IMR-90 (cell line): ENCODE data around the gene KRT36. TPM values are rescaled to one million over a fixed set of nuclear protein-coding genes. Genes with fewer than 3 reads are reported as not detected.

Source experiments
- ATAC-seq: fragments of 200-7000 bp; cut with Tn5 transposase; 2 replicates; pipeline ENCODE4 v1.9.1; 2020; ENCODE audit warnings: low read depth, mild to moderate bottlenecking, moderate library complexity
- BruUV-seq: library from RNA; stranded (reverse); fragments of 400-500 nt; replicated peaks from 2 replicates; lab custom pipeline; 2021; lab: Mats Ljungman, UMichigan
- CTCF ChIA-PET: fragments of 300-600 bp; formaldehyde crosslinking; extraction: SDS; loops from one replicate; lab custom pipeline; 2021; ENCODE audit warnings: antibody characterized with exemption; lab: Yijun Ruan, JAX
- POLR2A ChIA-PET: fragments of 300-600 bp; sonication (Branson Sonifier 250); formaldehyde crosslinking; loops from one replicate; lab custom pipeline; 2022; ENCODE audit warnings: antibody characterized with exemption; ENCODE audit not compliant: unreplicated experiment; lab: Charles Lee
- DNase-seq: peaks from one replicate; pipeline ENCODE4 v3.0.0; 2013
- H2AFZ ChIP-seq: replicated peaks from 2 replicates; pipeline ENCODE3; 2013; ENCODE audit warnings: low read length, mild to moderate bottlenecking; ENCODE audit not compliant: poor library complexity
- H2AK5ac ChIP-seq: 2 replicates; pipeline ENCODE4 v1.6.1; 2013; ENCODE audit warnings: low read depth, low read length, inconsistent platforms
- H2AK9ac ChIP-seq: replicated peaks from 2 replicates; pipeline ENCODE3; 2013; ENCODE audit warnings: mild to moderate bottlenecking, low read depth, low read length, moderate library complexity; ENCODE audit not compliant: poor library complexity
- H2BK120ac ChIP-seq: 2 replicates; pipeline ENCODE4 v1.6.1; 2013; ENCODE audit warnings: low read depth, low read length, inconsistent platforms
- H2BK15ac ChIP-seq: 3 replicates; pipeline ENCODE4 v1.6.1; 2013; ENCODE audit warnings: low read depth, low read length, inconsistent platforms
- H2BK20ac ChIP-seq: 2 replicates; pipeline ENCODE4 v1.6.1; 2013; ENCODE audit warnings: low read depth, mild to moderate bottlenecking, inconsistent platforms, low read length, moderate library complexity
- H2BK5ac ChIP-seq: 2 replicates; pipeline ENCODE4 v1.6.1; 2013; ENCODE audit warnings: mild to moderate bottlenecking, low read depth, low read length, inconsistent platforms; ENCODE audit not compliant: poor library complexity, severe bottlenecking
- H3K14ac ChIP-seq: replicated peaks from 2 replicates; pipeline ENCODE4 v1.6.1; 2013; ENCODE audit warnings: low read depth, low read length, inconsistent platforms
- H3K18ac ChIP-seq: 2 replicates; pipeline ENCODE4 v1.6.1; 2013; ENCODE audit warnings: low read depth, low read length, control low read depth
- H3K23ac ChIP-seq: 2 replicates; pipeline ENCODE4 v1.6.1; 2013; ENCODE audit warnings: low read depth, low read length, inconsistent platforms
- H3K27ac ChIP-seq: 2 replicates; pipeline ENCODE4 v1.5.1; 2013; ENCODE audit warnings: mild to moderate bottlenecking, control low read depth, low read length; ENCODE audit not compliant: insufficient read depth
- H3K27me3 ChIP-seq: 2 replicates; pipeline ENCODE4 v1.6.1; 2013; ENCODE audit warnings: low read length; ENCODE audit not compliant: control insufficient read depth, insufficient read depth
- H3K36me3 ChIP-seq: 2 replicates; pipeline ENCODE4 v1.6.1; 2013; ENCODE audit warnings: low read length, mixed read lengths; ENCODE audit not compliant: control insufficient read depth, insufficient read depth
- H3K4ac ChIP-seq: 2 replicates; pipeline ENCODE4 v1.6.1; 2013; ENCODE audit warnings: low read depth, low read length, inconsistent platforms
- H3K4me1 ChIP-seq: 2 replicates; pipeline ENCODE4 v1.6.1; 2013; ENCODE audit warnings: low read length, mixed read lengths; ENCODE audit not compliant: control insufficient read depth, insufficient read depth
- H3K4me2 ChIP-seq: 2 replicates; pipeline ENCODE4 v1.6.1; 2013; ENCODE audit warnings: low read depth, mild to moderate bottlenecking, control low read depth, low read length, moderate library complexity
- H3K4me3 ChIP-seq: 2 replicates; pipeline ENCODE4 v1.5.1; 2013; ENCODE audit warnings: low read depth, mild to moderate bottlenecking, control low read depth, low read length, moderate library complexity; ENCODE audit not compliant: insufficient read depth
- H3K56ac ChIP-seq: 2 replicates; pipeline ENCODE4 v1.6.1; 2013; ENCODE audit warnings: low read length, inconsistent platforms; ENCODE audit not compliant: insufficient read depth; ENCODE audit errors: extremely low read depth
- H3K79me1 ChIP-seq, 2 experiments: 2 replicates each; pipeline ENCODE4 v1.6.1; 2013; ENCODE audit warnings: low read length in 2 of 2, inconsistent platforms in 1 of 2, low read depth in 1 of 2
- H3K9ac ChIP-seq: 2 replicates; pipeline ENCODE4 v1.6.1; 2013; ENCODE audit warnings: low read depth, low read length, control low read depth
- H3K9me1 ChIP-seq: 2 replicates; pipeline ENCODE4 v1.6.1; 2013; ENCODE audit warnings: low read length, inconsistent platforms; ENCODE audit not compliant: insufficient read depth
- H3K9me3 ChIP-seq: 2 replicates; pipeline ENCODE4 v1.6.1; 2013; ENCODE audit warnings: low read length; ENCODE audit not compliant: control insufficient read depth, insufficient read depth
- H4K20me1 ChIP-seq: 2 replicates; pipeline ENCODE4 v1.6.1; 2013; ENCODE audit warnings: low read length, inconsistent platforms; ENCODE audit not compliant: insufficient read depth
- H4K5ac ChIP-seq: 2 replicates; pipeline ENCODE4 v1.6.1; 2013; ENCODE audit warnings: mild to moderate bottlenecking, low read depth, low read length, control low read depth
- H4K8ac ChIP-seq, 2 experiments: 2 replicates each; pipeline ENCODE4 v1.6.1; 2013; ENCODE audit warnings: low read depth in 2 of 2, low read length in 2 of 2, control low read depth in 1 of 2, inconsistent platforms in 1 of 2
- H4K91ac ChIP-seq: 2 replicates; pipeline ENCODE4 v1.6.1; 2013; ENCODE audit warnings: low read depth, low read length, inconsistent platforms; ENCODE audit not compliant: insufficient read depth
- CEBPB ChIP-seq: IDR thresholded peaks from 2 replicates; pipeline ENCODE4 v1.6.1; 2012; ENCODE audit warnings: low read depth, low read length, improper control_type of control experiment
- CHD1 ChIP-seq: IDR thresholded peaks from 2 replicates; pipeline ENCODE4 v1.6.1; 2012; ENCODE audit warnings: low read depth, low read length, improper control_type of control experiment
- ELK1 ChIP-seq: fragments of 150-350 bp; IDR thresholded peaks from 2 replicates; pipeline ENCODE4 v1.6.1; 2016; ENCODE audit warnings: low read depth, mild to moderate bottlenecking, low read length, moderate library complexity, borderline replicate concordance
- MAFK ChIP-seq: IDR thresholded peaks from 2 replicates; pipeline ENCODE4 v1.6.1; 2012; ENCODE audit warnings: low read depth, low read length, improper control_type of control experiment
- MAZ ChIP-seq: IDR thresholded peaks from 2 replicates; pipeline ENCODE4 v1.6.1; 2012; ENCODE audit warnings: low read depth, mild to moderate bottlenecking, low read length, improper control_type of control experiment, moderate library complexity, borderline replicate concordance
- NFE2L2 ChIP-seq: fragments of 150-350 bp; IDR thresholded peaks from 2 replicates; pipeline ENCODE4 v1.6.1; 2016; ENCODE audit warnings: low read depth, mild to moderate bottlenecking, low read length
- POLR2A ChIP-seq: IDR thresholded peaks from 2 replicates; pipeline ENCODE4 v1.6.1; 2012; ENCODE audit warnings: mild to moderate bottlenecking, low read depth, low read length
- RAD21 ChIP-seq: IDR thresholded peaks from 2 replicates; pipeline ENCODE4 v1.6.1; 2012; ENCODE audit warnings: low read length, improper control_type of control experiment
- RCOR1 ChIP-seq: IDR thresholded peaks from 2 replicates; pipeline ENCODE4 v1.6.1; 2012; ENCODE audit warnings: mild to moderate bottlenecking, low read length, improper control_type of control experiment; ENCODE audit not compliant: insufficient replicate concordance
- RFX5 ChIP-seq: IDR thresholded peaks from 2 replicates; pipeline ENCODE4 v1.8.0; 2012; ENCODE audit warnings: low read depth, mild to moderate bottlenecking, low read length, moderate library complexity
- SMC3 ChIP-seq: fragments of 150-350 bp; IDR thresholded peaks from 2 replicates; pipeline ENCODE4 v1.6.1; 2016; ENCODE audit warnings: low read depth, mild to moderate bottlenecking, antibody characterized with exemption, low read length, moderate library complexity
- WGBS, 2 experiments: methylation state at CpG; one replicate each; pipeline versions ENCODE4 v1.1.5 to v1.1.7; 2013; ENCODE audit warnings: missing lambda C conversion rate in 2 of 2; ENCODE audit not compliant: insufficient read length in 1 of 2; ENCODE audit errors: extremely low coverage in 2 of 2; 5-methylcytosine and 5-hydroxymethylcytosine counted together
- dilution Hi-C: fragments of 300-500 bp; cut with HindIII; formaldehyde crosslinking; loops from one replicate; pipeline ENCODE4 v1.14.3; 2018; ENCODE audit warnings: low sequenced_read_pairs; ENCODE audit not compliant: unreplicated experiment
- in situ Hi-C: fragments of 300-500 bp; cut with MboI; formaldehyde crosslinking; loops from 3 replicates; pipeline ENCODE4 v1.14.3; 2019; ENCODE audit warnings: low sequenced_read_pairs, inconsistent platforms, mixed read lengths
- intact Hi-C: fragments of 100-400 bp; cut with micrococcal nuclease; formaldehyde crosslinking; loops from 2 replicates; pipeline ENCODE4 v1.10.0; 2022
- polyA plus RNA-seq, 3 experiments: library from polyadenylated mRNA; depleted of rRNA; stranded (reverse); fragments of >200 nt; gene quantifications; 2 replicates each; pipeline ENCODE4 v1.2.3, GENCODE V29; 2012; ENCODE audit warnings: low replicate concordance in 1 of 3
- total RNA-seq: library from RNA; depleted of rRNA; stranded (reverse); fragments of >200 nt; gene quantifications from 2 replicates; pipeline ENCODE4 v1.2.3, GENCODE V29; 2012
- TF ChIP-seq, protein P1 (sequence below): fragments of 150-350 bp; IDR thresholded peaks from 2 replicates; pipeline ENCODE4 v1.6.1; 2017; ENCODE audit warnings: mild to moderate bottlenecking, antibody characterized with exemption, low read length, low read depth

Gene KRT36
- total and polyA plus RNA-seq, 2 of the 4 experiments (the other 2 are of a cell fraction), result not detected

DNA sequence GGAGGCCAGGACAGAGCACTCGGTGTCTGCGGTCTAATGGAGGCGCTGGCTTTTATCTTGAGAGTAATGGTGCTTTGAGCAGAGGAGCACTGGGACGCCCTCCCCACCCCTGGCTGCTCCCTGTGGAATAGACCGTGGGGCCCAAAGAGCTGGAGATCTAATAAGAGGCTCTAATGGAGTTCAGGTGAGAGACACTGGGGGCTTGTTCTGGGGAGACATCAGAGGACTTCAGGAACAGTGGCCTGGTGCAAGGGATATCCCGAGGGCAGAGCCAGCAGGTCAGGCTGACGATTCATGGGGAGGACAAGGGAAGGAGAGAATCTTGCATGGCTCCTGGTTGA is 47.9 kb upstream of the KRT36 start:
- H3K23ac ChIP-seq, result 0 out of 2 replicates have a peak overlapping the region, but pooled peaks have one; percentile 56
- no TSS peak for BruUV-seq
- H2BK120ac ChIP-seq, result peak overlapping the region; percentile 77; the same call in 1 of the 2 replicates
- H2AK5ac ChIP-seq, result peak overlapping the region; percentile 92
- H2BK15ac ChIP-seq, result peak overlapping the region; percentile 32; the same call in 2 of the 3 replicates
- intact Hi-C loops (no loop called here), dilution Hi-C loops (no loop called here), in situ Hi-C loops (no loop called here)
- peak overlapping the region; percentile 29 to 62; a peak in 2 of 4 replicates for H4K8ac ChIP-seq
- H3K9me1 ChIP-seq, result peaks cover 11% of the 10 kb centered on the region
- TF ChIP-seq MAZ (no peak), RFX5 (no peak), POLR2A (no peak), MAFK (no peak), RCOR1 (no peak), CHD1 (no peak), NFE2L2 (no peak), CEBPB (no peak), RAD21 (no peak), SMC3 (no peak), ELK1 (no peak)
- TF ChIP-seq, protein P1, sequence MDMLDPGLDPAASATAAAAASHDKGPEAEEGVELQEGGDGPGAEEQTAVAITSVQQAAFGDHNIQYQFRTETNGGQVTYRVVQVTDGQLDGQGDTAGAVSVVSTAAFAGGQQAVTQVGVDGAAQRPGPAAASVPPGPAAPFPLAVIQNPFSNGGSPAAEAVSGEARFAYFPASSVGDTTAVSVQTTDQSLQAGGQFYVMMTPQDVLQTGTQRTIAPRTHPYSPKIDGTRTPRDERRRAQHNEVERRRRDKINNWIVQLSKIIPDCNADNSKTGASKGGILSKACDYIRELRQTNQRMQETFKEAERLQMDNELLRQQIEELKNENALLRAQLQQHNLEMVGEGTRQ, result no peak
- no peaks in the 10 kb centered on the region for H4K20me1 ChIP-seq
- peak overlapping the region; percentile 48 for H2AFZ ChIP-seq
- no peak overlapping the region for H3K4me3 ChIP-seq
- H3K36me3 ChIP-seq, result no peaks in the 10 kb centered on the region
- peak overlapping the region; percentile 33 for H3K18ac ChIP-seq
- H3K79me1 ChIP-seq, result no peaks in the 10 kb centered on the region
- WGBS, 2 experiments, result 90% methylated on average over 2 of the region's 7 CpGs; no CpG with 5 or more reads in 1 of the 2 experiments
- H3K56ac ChIP-seq, result no peak overlapping the region
- POLR2A ChIA-PET, result no interaction called here
- H3K27ac ChIP-seq, result no peak overlapping the region
- no peak for DNase-seq
- peak overlapping the region; percentile 70 for H4K91ac ChIP-seq
- no peak overlapping the region for H3K4me2 ChIP-seq
- no peaks in the 10 kb centered on the region for H3K27me3 ChIP-seq
- peak overlapping the region; percentile 77 for H2AK9ac ChIP-seq
- H4K5ac ChIP-seq, result peak overlapping the region; percentile 9; the same call in 1 of the 2 replicates
- H2BK5ac ChIP-seq, result no peak overlapping the region
- peak overlapping the region; percentile 10 for H3K14ac ChIP-seq
- no peak for ATAC-seq
- no peaks in the 10 kb centered on the region for H3K9me3 ChIP-seq
- CTCF ChIA-PET, result interaction anchor here (0.6 to 1.6 kb wide), 2 partner anchors 11 kb away, joined by 3 to 7 read pairs; no protein-coding TSS in a partner anchor
- H3K4ac ChIP-seq, result peak overlapping the region; percentile 68
- no peak overlapping the region for H3K9ac ChIP-seq
- peaks cover 16% of the 10 kb centered on the region for H3K4me1 ChIP-seq
- H2BK20ac ChIP-seq, result peak overlapping the region; percentile 74
